ENCODE data around the gene FHL3.

DNA sequence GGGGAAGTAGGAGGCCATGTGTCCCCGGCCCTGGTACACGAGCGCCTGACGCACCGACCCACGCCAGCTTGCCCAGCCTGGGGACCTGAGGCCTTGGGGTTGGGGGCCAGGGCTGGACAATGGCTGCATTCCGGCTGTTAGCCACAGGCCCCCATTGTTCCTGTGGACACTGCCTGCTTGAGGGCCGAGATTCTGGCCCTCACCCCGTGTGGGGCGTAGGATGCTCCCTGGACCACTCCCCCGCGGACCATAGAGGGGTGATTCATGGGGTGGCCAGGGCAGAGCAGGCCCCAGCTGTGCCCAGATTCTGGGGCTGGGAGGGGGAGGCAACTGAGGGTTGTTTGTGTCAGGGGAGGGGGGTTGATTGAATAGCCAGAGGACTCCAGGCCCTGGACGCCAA lies 29.6 kb upstream of the FHL3 start:
- TF ChIP-seq, protein P1, sequence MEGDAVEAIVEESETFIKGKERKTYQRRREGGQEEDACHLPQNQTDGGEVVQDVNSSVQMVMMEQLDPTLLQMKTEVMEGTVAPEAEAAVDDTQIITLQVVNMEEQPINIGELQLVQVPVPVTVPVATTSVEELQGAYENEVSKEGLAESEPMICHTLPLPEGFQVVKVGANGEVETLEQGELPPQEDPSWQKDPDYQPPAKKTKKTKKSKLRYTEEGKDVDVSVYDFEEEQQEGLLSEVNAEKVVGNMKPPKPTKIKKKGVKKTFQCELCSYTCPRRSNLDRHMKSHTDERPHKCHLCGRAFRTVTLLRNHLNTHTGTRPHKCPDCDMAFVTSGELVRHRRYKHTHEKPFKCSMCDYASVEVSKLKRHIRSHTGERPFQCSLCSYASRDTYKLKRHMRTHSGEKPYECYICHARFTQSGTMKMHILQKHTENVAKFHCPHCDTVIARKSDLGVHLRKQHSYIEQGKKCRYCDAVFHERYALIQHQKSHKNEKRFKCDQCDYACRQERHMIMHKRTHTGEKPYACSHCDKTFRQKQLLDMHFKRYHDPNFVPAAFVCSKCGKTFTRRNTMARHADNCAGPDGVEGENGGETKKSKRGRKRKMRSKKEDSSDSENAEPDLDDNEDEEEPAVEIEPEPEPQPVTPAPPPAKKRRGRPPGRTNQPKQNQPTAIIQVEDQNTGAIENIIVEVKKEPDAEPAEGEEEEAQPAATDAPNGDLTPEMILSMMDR (IDR thresholded peaks at IDR 0.05) = no peak
- no peak for TF ChIP-seq EZH2 (IDR thresholded peaks at IDR 0.05; ENCODE audit: borderline replicate concordance, insufficient read depth, low read depth, low read length, poor library complexity, severe bottlenecking)
